ENCODE data around the gene CNTNAP2.

The CNTNAP2 gene

GRCh38 chr7:148362541-148362940 lies 2245.9 kb downstream of the CNTNAP2 start:
- DNase-seq (ENCODE audit: low read depth), result no peak

GRCh38 chr7:148367731-148368475 lies 2251.3 kb downstream of the CNTNAP2 start:
- DNase-seq (ENCODE audit: low read depth), result no peak

GRCh38 chr7:148368562-148368961 lies 2252.0 kb downstream of the CNTNAP2 start:
- no peak for DNase-seq (ENCODE audit: low read depth)

GRCh38 chr7:148371280-148371937 lies 2254.8 kb downstream of the CNTNAP2 start:
- DNase-seq (ENCODE audit: low read depth), result no peak

- DNase-seq (ENCODE audit: low read depth), result no peak
These were observed 2258.0 kb downstream of the CNTNAP2 start for GRCh38 chr7:148374396-148375259.

- no peak for DNase-seq (ENCODE audit: low read depth)
These were observed 2263.1 kb downstream of the CNTNAP2 start for GRCh38 chr7:148379677-148380076.

- no peak for DNase-seq (ENCODE audit: low read depth)
These were observed 2264.2 kb downstream of the CNTNAP2 start for GRCh38 chr7:148380596-148381419.

- no peak for DNase-seq (ENCODE audit: low read depth)
These were observed 2266.0 kb downstream of the CNTNAP2 start for GRCh38 chr7:148382596-148382995.

GRCh38 chr7:148383651-148384050 lies 2267.1 kb downstream of the CNTNAP2 start:
- no peak for DNase-seq (ENCODE audit: low read depth)

GRCh38 chr7:148385009-148385682 lies 2268.5 kb downstream of the CNTNAP2 start:
- DNase-seq (ENCODE audit: low read depth), result no peak

- DNase-seq (ENCODE audit: low read depth), result no peak
These were observed 2273.8 kb downstream of the CNTNAP2 start for GRCh38 chr7:148390381-148390780.

GRCh38 chr7:148391591-148391990 lies 2275.0 kb downstream of the CNTNAP2 start:
- DNase-seq (ENCODE audit: low read depth), result no peak

- no peak for DNase-seq (ENCODE audit: low read depth)
These were observed 2278.0 kb downstream of the CNTNAP2 start for GRCh38 chr7:148394582-148394981.

GRCh38 chr7:148395352-148395811 lies 2278.8 kb downstream of the CNTNAP2 start:
- peak; percentile 1 for DNase-seq (ENCODE audit: low read depth)

- DNase-seq (ENCODE audit: low read depth), result no peak
These were observed 2279.6 kb downstream of the CNTNAP2 start for GRCh38 chr7:148395990-148396716.

- DNase-seq (ENCODE audit: low read depth), result no peak
These were observed 2280.5 kb downstream of the CNTNAP2 start for GRCh38 chr7:148397056-148397455.

- no peak for DNase-seq (ENCODE audit: low read depth)
These were observed 2280.9 kb downstream of the CNTNAP2 start for GRCh38 chr7:148397551-148397950.

GRCh38 chr7:148397985-148398384 lies 2281.4 kb downstream of the CNTNAP2 start:
- DNase-seq (ENCODE audit: low read depth), result no peak

GRCh38 chr7:148398844-148399365 lies 2282.3 kb downstream of the CNTNAP2 start:
- DNase-seq (ENCODE audit: low read depth), result no peak

GRCh38 chr7:148400101-148400500 lies 2283.5 kb downstream of the CNTNAP2 start:
- DNase-seq (ENCODE audit: low read depth), result no peak

Measured in stromal cell of bone marrow (primary cell).